ENCODE data around the gene ALG12. TPM values are rescaled to one million over a fixed set of nuclear protein-coding genes. Genes with fewer than 3 reads are reported as not detected.

ALG12 gene
- total RNA-seq, 1 experiment from 2014 or later, result 16.6 TPM

DNA sequence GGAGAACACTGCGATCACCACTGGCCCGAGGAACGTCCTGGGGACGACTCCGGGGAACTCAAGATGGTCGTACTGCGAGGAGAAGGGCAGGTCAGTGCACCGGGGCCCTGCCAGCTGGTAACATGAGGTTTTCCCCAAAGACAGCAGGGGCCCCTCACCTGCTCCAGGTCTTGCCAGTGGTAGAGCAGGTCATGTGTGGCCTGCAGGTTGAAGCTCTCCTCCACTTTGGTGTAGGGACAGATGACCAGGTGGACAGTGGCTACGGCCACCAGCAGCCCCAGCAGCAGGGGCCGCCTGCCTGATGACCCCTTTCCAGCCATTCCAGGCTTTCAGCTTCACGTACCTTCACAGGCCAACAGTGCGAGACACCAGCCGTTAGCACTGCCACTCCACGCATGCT is 4.8 kb downstream of the ALG12 start:
- Histone ChIP-seq H2AFZ (ENCODE audit: low read depth, low read length, poor library complexity, severe bottlenecking) (no peak overlapping the region), H3K4me2 (ENCODE audit: low read length) (no peak overlapping the region), H3K9me3 (ENCODE audit: control insufficient read depth in 1 of 2, insufficient read depth in 1 of 2, low read depth in 1 of 2, low read length in 2 of 2) (no peaks in the 10 kb centered on the region), H3K4me3 (replicated peaks in 1 of 2; ENCODE audit: low read depth in 1 of 2, low read length in 2 of 2) (no peak overlapping the region), H3K4me1 (ENCODE audit: control insufficient read depth in 1 of 2, insufficient read depth in 2 of 2, low read length in 2 of 2) (peaks cover 4 to 7% of the 10 kb centered on the region in 2 experiments; a peak in 1 of 4 replicates), H3K9ac (ENCODE audit: low read length) (no peak overlapping the region), H3K79me2 (ENCODE audit: insufficient read depth, low read length) (peaks cover 14% of the 10 kb centered on the region; the same call in 1 of the 2 replicates), H3K27ac (ENCODE audit: low read depth, low read length) (no peak overlapping the region), H3K9me2 (ENCODE audit: insufficient read depth) (no peaks in the 10 kb centered on the region), H3K36me3 (ENCODE audit: control insufficient read depth in 1 of 2, insufficient read depth in 2 of 2, low read length in 2 of 2) (no peaks in the 10 kb centered on the region), H3K27me3 (ENCODE audit: insufficient read depth, low read length) (no peaks in the 10 kb centered on the region), H4K20me1 (ENCODE audit: insufficient read depth) (no peaks in the 10 kb centered on the region)
- ChIA-PET POLR2A (no interaction called here), CTCF (no interaction called here), RAD21 (ENCODE audit: low non-redundant PET in 1 of 2, low total read pairs in 2 of 2, uncharacterized antibody in 2 of 2, unreplicated experiment in 2 of 2) (no interaction called here)
- intact Hi-C loops (cut with micrococcal nuclease), result no loop called here
- TF ChIP-seq, protein P1, sequence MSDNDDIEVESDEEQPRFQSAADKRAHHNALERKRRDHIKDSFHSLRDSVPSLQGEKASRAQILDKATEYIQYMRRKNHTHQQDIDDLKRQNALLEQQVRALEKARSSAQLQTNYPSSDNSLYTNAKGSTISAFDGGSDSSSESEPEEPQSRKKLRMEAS (IDR thresholded peaks at IDR 0.05), result no peak
- TF ChIP-seq ZNF274 (IDR thresholded peaks at IDR 0.05; ENCODE audit: low read depth, low read length), result no peak
- no peak for TF ChIP-seq POLR2AphosphoS5 (IDR thresholded peaks at IDR 0.05; ENCODE audit: low read depth, low read length)
- no peak for TF ChIP-seq EGR1 (IDR thresholded peaks at IDR 0.05; ENCODE audit: low read depth)
- TF ChIP-seq EZH2phosphoT487 (IDR thresholded peaks at IDR 0.05; ENCODE audit: borderline replicate concordance), result no peak
- TF ChIP-seq, protein P2, sequence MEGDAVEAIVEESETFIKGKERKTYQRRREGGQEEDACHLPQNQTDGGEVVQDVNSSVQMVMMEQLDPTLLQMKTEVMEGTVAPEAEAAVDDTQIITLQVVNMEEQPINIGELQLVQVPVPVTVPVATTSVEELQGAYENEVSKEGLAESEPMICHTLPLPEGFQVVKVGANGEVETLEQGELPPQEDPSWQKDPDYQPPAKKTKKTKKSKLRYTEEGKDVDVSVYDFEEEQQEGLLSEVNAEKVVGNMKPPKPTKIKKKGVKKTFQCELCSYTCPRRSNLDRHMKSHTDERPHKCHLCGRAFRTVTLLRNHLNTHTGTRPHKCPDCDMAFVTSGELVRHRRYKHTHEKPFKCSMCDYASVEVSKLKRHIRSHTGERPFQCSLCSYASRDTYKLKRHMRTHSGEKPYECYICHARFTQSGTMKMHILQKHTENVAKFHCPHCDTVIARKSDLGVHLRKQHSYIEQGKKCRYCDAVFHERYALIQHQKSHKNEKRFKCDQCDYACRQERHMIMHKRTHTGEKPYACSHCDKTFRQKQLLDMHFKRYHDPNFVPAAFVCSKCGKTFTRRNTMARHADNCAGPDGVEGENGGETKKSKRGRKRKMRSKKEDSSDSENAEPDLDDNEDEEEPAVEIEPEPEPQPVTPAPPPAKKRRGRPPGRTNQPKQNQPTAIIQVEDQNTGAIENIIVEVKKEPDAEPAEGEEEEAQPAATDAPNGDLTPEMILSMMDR (IDR thresholded peaks at IDR 0.05 in 2 of 3, conservative IDR thresholded peaks at IDR 0.05 in 1 of 3; ENCODE audit: borderline replicate concordance in 1 of 3, insufficient read depth in 1 of 3, low read depth in 2 of 3, low read length in 2 of 3), result no peak
- no peak for TF ChIP-seq EZH2 (IDR thresholded peaks at IDR 0.05)
- BruUV-seq (replicated peaks), result no TSS peak
- ATAC-seq (no peak), DNase-seq (ENCODE audit: low read depth, low spot score) (no peak)

DNA sequence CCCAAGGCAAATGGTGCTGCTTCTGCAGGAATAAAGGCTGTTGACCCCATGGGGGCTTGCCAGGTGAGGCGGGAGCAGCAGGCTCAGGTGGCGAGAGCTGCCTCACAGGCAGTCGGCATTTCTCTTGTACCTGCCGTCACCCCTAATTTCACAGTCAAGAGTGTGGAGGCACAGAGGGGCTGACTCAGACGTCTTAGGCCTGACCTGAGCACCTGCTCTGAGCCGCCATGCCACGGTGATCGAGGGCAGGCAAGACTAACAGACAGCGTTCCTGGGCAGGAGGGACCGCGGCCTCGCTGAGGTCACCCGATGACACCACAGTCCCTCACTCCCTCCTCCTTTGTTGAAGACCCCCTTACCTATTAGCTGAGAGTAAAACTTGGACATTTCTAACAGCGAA is 5.2 kb downstream of the ALG12 start:
- Histone ChIP-seq H3K36me3 (ENCODE audit: control insufficient read depth in 1 of 2, insufficient read depth in 2 of 2, low read length in 2 of 2) (no peaks in the 10 kb centered on the region), H3K9me2 (ENCODE audit: insufficient read depth) (no peaks in the 10 kb centered on the region), H3K79me2 (ENCODE audit: insufficient read depth, low read length) (peaks cover 14% of the 10 kb centered on the region; the same call in 1 of the 2 replicates), H3K4me1 (ENCODE audit: control insufficient read depth in 1 of 2, insufficient read depth in 2 of 2, low read length in 2 of 2) (peaks cover 4 to 7% of the 10 kb centered on the region in 2 experiments; a peak in 1 of 4 replicates), H4K20me1 (ENCODE audit: insufficient read depth) (no peaks in the 10 kb centered on the region), H2AFZ (ENCODE audit: low read depth, low read length, poor library complexity, severe bottlenecking) (no peak overlapping the region), H3K4me3 (replicated peaks in 1 of 2; ENCODE audit: low read depth in 1 of 2, low read length in 2 of 2) (no peak overlapping the region), H3K27me3 (ENCODE audit: insufficient read depth, low read length) (no peaks in the 10 kb centered on the region), H3K9ac (ENCODE audit: low read length) (no peak overlapping the region), H3K9me3 (ENCODE audit: control insufficient read depth in 1 of 2, insufficient read depth in 1 of 2, low read depth in 1 of 2, low read length in 2 of 2) (no peaks in the 10 kb centered on the region), H3K4me2 (ENCODE audit: low read length) (no peak overlapping the region), H3K27ac (ENCODE audit: low read depth, low read length) (no peak overlapping the region)
- ChIA-PET POLR2A (no interaction called here), CTCF (no interaction called here), RAD21 (ENCODE audit: low non-redundant PET in 1 of 2, low total read pairs in 2 of 2, uncharacterized antibody in 2 of 2, unreplicated experiment in 2 of 2) (no interaction called here)
- DNase-seq (ENCODE audit: low read depth, low spot score) (no peak), ATAC-seq (no peak)
- intact Hi-C loops (cut with micrococcal nuclease), result no loop called here
- no TSS peak for BruUV-seq (replicated peaks)
- TF ChIP-seq, protein P2 (IDR thresholded peaks at IDR 0.05 in 2 of 3, conservative IDR thresholded peaks at IDR 0.05 in 1 of 3; ENCODE audit: borderline replicate concordance in 1 of 3, insufficient read depth in 1 of 3, low read depth in 2 of 3, low read length in 2 of 3), result no peak
- no peak for TF ChIP-seq SP1 (IDR thresholded peaks at IDR 0.05; ENCODE audit: low read depth)
- no peak for TF ChIP-seq ZFX (IDR thresholded peaks at IDR 0.05)
- TF ChIP-seq EGR1 (IDR thresholded peaks at IDR 0.05; ENCODE audit: low read depth), result no peak
- no peak for TF ChIP-seq EZH2 (IDR thresholded peaks at IDR 0.05)
- TF ChIP-seq, protein P3, sequence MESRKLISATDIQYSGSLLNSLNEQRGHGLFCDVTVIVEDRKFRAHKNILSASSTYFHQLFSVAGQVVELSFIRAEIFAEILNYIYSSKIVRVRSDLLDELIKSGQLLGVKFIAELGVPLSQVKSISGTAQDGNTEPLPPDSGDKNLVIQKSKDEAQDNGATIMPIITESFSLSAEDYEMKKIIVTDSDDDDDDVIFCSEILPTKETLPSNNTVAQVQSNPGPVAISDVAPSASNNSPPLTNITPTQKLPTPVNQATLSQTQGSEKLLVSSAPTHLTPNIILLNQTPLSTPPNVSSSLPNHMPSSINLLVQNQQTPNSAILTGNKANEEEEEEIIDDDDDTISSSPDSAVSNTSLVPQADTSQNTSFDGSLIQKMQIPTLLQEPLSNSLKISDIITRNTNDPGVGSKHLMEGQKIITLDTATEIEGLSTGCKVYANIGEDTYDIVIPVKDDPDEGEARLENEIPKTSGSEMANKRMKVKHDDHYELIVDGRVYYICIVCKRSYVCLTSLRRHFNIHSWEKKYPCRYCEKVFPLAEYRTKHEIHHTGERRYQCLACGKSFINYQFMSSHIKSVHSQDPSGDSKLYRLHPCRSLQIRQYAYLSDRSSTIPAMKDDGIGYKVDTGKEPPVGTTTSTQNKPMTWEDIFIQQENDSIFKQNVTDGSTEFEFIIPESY (IDR thresholded peaks at IDR 0.05; ENCODE audit: extremely low read depth, insufficient replicate concordance, low read length), result no peak
- no peak for TF ChIP-seq FOSL1 (IDR thresholded peaks at IDR 0.05; ENCODE audit: low read depth)
- TF ChIP-seq YY1 (IDR thresholded peaks at IDR 0.05; ENCODE audit: extremely low read depth, insufficient replicate concordance, low read depth, low read length), result no peak
- TF ChIP-seq POLR2AphosphoS5 (IDR thresholded peaks at IDR 0.05; ENCODE audit: low read depth, low read length), result no peak
- no peak for TF ChIP-seq EZH2phosphoT487 (IDR thresholded peaks at IDR 0.05; ENCODE audit: borderline replicate concordance)
